Epidermal melanocyte (primary cell): Measurements from ENCODE around the gene SH3BP5L.
"Not testable (repeated sequence)": the region's sequence is repeated elsewhere in the genome, so short reads cannot be mapped to it uniquely, and the experiment has no call there.

Source experiments
- DNase-seq: peaks from one replicate; pipeline ENCODE4 v3.0.0; 2011; ENCODE audit warnings: low spot score; ENCODE audit not compliant: insufficient read length

SH3BP5L gene

DNA sequence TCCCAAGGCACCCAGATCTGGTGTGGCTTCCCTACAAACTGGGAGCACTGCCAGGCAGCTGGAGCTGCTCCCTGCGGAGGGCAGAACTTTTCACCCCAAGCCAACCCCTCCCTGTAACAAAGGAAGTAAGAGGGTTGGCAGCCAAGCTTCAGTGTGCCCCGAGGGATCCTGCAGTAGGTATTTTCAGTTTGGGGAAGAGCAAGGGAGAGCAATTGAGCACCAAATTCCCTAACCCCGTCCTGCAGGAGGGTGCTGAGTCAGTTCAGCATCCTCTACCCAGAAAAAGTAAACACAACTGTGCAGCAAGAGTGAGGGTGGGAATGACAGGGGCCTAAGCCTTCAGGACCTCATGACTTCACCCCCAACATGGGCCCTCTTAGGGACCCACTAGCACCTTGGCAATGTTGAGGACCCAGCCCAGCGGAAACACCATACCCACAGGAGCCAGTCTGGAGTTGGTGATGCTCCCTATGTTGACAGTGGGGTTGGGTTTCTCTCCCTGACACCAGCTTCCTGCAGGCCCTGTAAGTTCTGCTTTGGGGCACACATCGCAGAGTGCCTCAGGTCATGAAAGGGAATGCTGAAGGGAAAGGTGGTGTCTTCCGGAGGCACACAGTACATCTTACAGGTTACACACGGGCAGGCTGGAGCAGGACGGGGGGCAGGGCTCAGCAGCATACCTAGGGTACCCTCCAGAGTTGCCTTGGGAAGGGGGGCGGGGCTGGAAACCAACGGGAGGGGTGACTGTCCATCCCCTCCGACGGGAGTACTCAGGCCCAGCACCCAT is 14.8 kb downstream of the SH3BP5L start:
- no peak for DNase-seq

DNA sequence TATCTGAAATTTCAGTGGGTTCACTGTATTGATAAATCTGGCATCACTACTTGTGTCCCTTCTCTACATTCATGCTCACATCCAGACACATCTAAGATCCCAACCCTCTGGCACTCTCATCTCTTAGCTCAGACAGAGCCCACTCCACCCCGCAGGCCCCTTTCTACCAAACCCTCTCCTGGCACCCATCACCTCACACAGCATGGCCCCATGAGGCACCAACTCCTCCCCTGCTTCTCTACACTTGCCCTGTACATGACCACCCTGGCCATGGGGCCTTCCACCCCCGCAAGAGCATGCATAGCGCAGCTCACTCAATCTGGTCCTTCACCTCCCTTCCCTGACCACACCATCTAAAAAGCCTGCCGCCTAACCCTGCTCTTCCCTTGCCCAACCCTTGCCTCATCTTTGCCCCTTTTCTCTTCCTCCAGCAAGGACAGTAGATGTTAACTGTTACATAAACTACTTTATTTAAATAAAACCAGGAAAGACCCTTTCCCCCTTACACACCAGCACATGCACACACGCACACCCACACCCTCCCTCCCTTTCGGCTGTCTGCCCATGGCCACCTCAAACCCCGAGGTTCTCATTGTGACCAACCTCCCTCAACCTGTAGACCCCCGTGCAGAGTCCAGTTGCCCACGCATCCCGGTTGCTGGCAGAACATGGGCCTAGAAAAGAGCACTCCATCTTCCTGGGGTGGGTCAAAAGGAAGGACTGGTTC is 15.6 kb downstream of the SH3BP5L start:
- DNase-seq, result no peak

DNA sequence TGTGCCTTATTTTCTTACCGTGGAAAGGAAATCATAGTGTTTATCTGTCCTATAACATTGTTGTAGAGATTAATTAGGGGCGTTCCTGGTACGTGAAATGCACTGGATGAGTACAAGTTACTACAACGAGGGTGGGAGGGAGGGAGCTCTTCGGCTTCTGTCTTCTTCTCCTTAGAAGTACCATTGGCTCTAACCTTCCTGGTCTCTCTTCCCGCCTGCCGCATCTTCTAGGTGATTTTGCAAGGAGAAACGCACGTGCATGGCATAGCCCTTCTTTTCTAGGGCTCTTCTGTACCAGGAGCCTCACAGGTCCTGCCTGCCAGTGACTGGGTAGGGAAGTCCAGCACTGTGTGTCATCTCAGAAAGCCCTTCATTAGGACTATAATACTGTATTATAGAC is 16.8 kb downstream of the SH3BP5L start:
- no peak for DNase-seq

DNA sequence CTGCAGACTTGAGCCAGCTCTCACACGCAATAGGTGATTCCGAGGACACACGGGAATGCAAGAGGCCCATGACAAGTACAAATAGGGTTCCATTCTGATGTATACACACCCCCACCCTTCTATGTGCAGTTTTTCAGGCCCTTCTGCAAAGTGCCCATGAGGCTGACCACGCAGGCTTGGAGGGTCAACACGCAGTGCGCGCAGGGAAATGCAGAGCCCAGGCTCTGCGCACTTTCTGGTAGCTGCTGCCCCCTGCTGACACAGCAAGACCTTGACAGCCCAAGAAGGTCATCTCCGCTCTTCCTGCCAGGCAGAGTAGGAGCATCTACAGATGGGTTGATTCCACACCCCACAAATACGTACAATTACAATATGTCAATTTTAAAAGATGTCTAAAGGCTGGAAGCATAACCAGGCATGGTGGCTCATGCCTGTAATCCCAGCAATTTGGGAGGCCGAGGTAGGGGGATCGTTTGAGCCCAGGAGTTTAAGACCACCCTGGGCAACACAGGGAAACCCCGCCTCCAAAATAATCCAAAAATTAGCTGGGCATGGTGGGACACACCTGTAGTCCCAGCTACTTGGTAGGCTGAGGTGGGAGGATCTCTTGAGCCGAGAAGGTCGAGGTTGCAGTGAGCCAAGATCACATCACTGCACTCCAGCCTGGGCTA is 18.5 kb downstream of the SH3BP5L start:
- no peak for DNase-seq

DNA sequence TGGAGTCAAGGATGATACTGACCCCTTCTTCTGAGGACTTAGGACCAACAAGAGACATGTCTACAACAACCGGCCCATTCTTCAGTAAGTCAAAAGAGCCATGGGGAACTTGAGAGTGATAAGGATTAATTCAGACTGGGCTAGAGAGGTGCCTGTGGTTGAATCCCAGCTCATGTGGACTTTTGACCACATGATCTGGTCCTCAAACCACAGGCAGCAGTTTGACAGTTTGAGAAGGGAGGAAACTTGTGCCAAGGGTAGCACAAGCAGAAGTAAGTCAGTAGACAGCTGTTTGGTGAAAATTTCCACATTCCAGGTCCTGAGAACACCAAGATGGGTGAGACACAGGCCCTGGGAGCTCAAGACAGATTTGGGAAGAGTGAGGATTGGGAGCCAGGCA is 19.8 kb downstream of the SH3BP5L start:
- no peak for DNase-seq

DNA sequence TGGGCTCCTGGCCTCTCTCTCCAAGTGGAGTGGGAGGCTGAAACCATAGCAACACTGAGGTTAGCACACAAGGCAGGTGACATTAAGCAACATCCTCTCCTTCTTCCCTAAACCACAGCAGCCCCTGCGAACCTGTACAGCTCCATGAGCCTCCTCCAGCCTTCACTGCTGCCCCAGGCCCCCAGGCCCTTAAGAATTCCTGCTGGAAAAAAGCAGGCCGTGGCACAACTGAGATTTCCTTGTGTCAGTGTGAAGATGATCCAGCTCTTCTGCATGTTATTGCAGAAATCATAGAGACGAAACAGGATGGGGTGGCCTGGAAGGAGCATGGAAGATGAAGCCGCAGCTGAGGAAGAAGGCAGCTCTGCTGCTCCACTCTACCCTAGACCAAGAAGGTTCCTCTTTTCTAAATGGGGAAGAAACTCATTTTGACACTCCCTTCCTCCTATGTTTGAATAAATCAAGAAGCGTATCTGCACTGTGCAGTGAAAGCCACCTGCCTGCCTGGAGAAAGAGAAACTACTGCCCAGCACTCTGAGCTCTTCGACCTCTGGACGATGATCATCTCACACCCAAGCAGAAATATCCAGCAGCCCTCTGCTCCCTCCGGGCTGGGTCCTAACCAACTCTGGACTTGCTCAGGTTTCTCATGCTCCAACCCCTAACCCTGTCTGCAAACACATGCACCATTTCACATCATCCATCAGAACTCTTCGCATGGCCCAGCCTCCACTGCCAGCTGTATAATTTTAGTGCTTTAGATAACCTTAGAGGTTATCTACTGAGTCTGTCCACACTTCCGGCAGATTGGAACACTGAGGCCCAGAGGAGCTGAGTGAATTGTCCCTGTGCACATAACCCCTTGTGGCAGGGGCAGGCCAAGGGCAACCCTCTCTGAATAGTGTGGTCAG is 20.7 kb downstream of the SH3BP5L start:
- no peak for DNase-seq

DNA sequence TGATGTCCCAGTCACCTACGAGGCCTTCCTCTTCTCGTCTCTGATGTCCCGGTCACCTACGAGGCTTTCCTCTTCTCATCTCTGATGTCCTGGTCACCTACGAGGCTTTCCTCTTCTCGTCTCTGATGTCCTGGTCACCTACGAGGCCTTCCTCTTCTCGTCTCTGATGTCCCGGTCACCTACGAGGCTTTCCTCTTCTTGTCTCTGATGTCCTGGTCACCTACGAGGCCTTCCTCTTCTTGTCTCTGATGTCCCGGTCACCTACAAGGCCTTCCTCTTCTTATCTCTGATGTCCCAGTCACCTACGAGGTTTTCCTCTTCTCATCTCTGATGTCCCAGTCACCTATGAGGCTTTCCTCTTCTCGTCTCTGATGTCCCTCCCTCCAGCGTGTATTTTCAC is 22.2 kb downstream of the SH3BP5L start:
- not testable (repeated sequence) for DNase-seq

DNA sequence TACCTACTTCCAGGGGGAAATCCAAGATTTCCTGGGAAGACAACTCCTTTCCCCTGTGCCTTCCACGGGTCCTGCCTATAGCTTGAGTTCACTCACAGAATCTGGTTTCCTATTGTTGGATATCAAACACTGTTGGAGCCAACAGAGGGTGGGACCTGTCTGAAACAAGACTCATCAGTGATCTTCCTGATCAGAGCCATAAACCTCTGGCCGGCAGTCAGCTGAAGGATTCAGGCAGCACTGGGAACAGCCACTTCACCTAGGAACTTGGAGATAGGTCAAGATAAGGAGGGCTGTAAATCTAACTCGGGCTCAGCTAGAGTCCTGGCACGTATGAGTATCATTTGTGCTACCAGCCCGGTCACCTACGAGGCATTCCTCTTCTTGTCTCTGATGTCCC is 23.3 kb downstream of the SH3BP5L start:
- no peak for DNase-seq

DNA sequence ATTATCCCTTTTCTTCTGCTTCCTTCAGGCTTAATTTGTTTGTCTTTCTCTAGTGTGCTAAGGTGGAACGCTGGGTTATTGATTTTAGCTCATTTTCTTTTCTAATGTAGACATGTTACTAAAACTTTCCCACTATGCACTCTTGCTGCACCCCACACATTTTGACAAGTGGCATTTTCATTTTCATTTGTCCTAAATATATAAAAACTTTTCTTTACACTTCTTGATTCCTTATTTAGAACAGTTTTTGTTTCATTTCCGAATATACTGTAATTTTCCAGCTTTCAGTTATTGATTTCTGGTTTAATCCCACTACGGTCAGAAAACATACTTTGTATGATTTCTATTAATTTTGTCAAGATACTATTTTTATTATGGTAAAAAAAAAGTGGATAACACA is 25.3 kb downstream of the SH3BP5L start:
- DNase-seq, result no peak

DNA sequence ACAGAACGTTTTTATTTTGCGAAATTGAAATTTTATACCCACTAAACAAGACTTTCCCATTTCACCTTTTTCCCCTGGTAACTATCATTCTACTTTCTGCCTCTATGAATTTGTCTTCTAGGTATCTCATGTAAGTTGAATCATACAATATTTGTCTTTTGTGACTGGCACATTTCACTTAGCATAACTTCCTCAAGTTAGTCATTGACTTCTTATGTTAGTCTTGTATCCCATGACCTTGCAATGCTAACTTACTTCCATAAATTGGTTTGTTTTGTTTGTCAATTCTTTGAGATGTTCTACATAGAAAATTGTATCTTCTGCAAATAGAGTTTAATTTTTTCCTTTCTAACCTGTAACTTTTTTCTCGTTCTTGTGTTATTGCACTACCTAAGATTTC is 26.9 kb downstream of the SH3BP5L start:
- no peak for DNase-seq

DNA sequence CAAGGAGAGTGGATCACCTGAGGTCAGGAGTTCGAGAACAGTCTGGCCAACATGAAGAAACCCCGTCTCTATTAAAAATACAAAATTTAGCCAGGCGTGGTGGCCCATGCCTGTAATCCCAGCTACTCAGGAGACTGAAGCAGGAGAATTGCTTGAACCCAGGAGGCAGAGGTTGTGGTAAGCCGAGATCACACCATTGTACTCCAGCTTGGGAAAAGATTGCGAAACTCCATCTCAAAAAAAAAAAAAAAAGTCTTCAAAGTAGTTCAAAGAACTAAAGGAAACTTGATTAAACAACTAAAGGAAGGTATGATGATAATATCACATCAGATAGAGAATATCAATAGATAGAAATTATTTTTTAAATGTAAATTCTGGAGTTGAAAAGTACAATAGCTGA is 31.1 kb downstream of the SH3BP5L start:
- DNase-seq, result not testable (repeated sequence)

DNA sequence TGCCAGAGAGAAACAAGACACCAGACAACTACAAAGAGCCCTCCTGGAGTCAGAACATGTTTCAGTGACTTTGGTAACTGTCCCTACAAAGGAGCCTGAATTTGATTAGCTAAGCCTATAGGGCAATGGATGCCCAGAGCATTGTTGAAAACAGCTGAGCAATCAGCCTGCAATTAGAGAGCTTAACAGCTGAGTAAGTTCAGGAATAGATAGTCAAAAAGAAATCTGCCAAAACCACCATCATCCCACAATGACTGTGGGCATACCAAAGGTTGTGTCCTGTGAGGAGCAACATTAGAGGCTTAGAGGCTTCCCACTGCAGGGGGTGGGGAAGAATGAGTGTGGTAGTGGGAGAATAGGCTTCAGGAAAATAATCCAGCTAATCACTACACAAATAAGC is 32.1 kb downstream of the SH3BP5L start:
- no peak for DNase-seq

DNA sequence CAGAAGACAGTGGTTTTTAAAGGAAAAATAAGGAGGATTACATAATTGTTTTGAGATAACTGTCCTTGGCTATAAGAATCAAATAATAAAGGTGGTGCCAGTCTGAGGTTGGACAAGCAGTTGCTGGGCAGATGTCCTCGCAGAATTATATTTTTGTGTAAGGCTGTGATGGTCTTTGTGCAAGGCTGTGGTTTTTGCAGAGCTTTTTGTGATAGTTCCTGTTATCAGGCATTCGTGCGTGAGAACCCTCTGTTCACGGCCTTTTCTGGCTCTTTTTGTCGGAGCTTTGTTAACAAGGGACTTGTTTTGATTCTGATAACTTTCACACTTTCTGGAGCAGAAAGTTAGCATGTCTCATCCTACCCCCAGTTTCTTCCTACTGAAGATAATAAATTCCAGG is 33.4 kb downstream of the SH3BP5L start:
- DNase-seq, result no peak

DNA sequence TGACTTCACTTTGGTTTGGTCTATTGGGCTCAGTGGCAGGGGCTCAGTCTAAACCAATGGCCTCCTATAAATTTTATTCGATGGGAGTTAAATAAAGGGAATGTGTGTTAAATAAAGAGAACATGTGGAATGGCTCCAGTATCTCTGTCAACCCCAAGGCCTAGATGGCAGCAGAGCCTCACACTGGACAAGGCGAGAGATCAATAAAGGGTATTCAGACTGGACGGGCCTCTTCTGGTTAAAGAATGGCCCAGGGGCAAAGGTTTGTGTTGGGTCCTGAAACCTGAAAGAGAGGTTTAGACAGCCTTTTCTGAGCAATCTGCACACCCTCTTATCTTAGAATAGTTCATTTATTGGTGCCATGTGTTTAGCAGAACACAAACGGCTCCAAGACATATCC is 34.7 kb downstream of the SH3BP5L start:
- DNase-seq, result no peak

DNA sequence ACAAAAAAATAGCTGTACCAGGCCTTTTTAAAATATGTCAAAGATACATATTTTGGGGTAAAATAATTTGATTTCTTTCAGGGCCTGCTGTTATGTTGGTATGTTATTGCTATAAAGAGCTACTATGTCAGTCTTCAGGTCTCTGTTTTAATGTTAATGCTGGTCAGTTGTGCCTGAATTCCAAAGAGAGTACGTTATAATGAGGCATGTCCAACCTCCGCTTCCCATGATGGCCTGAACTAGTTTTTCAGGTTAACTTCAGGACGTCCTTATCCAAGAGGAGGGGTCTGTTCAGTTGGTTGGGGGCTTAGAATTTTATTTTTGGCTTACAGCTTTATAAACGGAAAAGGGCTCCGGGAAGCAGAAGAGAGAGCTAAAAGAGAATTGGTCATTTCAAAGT is 35.3 kb downstream of the SH3BP5L start:
- DNase-seq, result no peak

DNA sequence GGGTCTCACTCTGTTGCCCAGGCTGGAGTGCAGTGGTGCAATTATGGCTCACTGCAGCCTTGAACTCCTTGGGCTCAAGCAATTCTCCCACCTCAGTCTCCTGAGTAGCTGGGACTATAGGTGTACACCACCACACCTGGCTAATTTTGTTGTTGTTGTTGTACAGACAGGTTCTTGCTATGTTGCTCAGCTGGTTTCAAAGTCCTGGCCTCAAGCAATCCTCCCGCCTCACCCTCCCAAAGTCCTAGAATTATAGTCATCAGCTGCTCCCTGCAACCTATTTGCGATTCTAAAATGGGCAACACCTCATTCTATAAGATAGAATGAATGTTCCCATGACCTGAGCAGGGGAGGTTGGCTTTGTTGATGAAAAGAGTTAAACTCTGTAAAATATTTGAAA is 36.4 kb downstream of the SH3BP5L start:
- not testable (repeated sequence) for DNase-seq

DNA sequence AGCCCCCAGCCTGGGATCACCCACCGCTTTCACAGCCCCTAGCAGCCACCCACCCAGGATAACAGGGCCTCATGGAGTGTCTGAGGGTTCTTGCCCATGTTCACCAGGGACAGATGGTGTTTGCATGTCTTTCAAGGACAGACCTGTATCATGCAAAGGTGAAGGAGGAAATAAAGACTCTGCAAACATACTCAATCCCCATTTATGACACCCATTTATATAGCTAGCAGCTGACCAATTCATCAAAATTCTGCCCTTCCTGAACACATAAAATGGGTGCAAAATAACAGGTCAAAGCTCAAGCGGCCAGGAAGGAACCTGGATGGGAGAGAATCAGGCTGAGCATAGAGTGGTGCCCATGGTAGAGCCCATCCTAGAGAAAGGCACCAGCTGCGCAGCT is 37.4 kb downstream of the SH3BP5L start:
- DNase-seq, result no peak

DNA sequence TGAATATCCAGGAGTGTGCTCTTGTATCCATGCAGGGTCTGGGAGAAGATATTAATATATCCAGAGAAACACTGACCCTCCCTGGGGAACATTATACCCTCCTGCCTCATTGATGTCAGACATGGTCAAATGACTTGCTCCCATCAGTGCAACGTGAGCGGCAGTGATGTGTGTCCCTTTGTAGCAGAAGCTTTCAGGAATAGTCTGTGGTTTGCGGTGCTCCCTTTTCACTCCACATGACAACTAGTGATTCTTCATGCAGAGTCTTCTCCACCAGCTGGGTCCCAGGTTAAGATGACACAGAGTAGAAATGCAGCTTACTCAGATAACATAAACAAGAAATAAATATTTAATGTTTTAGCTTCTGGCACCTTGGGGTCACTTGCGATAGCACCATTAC is 38.3 kb downstream of the SH3BP5L start:
- no peak for DNase-seq

DNA sequence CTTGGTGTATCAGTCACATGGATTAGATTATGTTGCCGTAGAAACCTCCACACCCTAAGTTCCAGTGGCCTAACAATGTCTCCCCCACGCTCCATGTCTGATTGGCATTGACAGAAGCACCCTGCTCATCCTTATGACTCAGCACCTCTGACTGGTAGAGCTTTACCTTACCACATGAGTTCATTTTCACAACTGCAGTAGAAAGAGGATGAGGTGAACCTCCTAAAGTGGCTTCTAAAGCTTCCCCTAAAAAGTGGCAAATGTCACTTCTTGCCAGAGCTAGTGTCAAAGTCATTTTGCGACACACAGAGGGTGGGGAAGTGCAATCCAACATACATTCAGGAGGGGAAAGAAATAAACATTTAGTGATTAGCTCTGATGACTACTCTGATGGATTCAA is 39.6 kb downstream of the SH3BP5L start:
- no peak for DNase-seq

DNA sequence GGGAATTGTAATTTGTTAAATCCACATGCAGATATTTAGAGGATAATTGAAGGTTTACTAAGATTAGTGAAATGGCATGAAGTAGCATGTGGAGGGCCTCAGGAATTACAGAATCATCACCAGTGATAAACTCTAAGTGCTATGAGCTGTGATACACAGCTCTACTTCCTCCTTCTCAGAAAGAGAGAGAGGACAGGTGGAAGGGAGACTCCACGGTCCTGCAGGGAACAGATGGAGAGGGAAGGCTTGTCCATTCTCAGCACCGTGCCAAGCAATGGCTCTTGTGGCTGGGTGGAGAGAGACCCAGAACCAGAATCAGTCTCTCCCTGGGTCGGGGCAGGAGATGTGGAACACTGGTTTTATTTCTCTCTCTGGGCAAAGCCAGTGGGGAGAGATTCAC is 42.3 kb downstream of the SH3BP5L start:
- DNase-seq, result no peak

DNA sequence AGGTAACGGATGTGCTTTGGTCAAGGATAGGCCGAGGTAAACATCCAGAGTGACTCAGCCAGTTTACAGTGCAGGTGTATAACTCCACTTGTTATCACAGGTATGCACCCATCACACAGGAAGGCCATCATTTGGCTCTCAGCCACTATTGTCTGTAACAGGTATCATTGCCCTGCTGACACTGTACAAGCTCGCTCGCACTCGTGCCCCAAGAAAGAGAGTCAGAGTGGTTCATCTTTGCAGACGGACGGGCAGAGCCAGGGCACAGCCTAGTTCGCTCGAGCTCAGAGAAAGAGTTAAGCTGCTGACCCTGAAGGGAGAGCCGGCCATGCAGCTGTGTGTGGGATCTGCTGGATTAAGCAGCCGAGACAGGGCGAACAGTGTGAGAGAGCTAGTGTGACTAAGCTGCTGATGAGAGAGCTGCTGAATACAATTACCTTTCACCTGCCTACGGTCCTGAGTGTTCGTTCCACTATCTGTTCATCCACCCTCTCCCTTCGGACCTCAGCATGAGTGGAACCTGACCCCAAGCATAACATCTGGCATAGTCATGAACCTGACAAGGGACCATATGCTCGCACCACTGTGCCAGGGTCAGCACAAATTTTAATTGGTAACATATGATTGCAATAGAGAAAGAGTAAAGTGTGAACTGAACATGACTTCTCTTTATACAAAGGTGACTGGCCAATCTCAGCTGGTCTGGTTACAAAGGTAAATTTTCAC is 43.1 kb downstream of the SH3BP5L start:
- DNase-seq, result no peak
